Neutrophil (primary cell): Measurements from ENCODE around the gene GNA12.

Experiments used
- H3K27ac ChIP-seq: fragments of 200-600 bp; sonication (generic); 2 replicates; pipeline ENCODE4 v1.5.1; 2016; ENCODE audit warnings: mild to moderate bottlenecking, moderate library complexity
- H3K27me3 ChIP-seq: fragments of 200-600 bp; sonication (generic); 2 replicates; pipeline ENCODE4 v1.6.0; 2016; ENCODE audit warnings: mild to moderate bottlenecking
- H3K36me3 ChIP-seq: fragments of 200-600 bp; sonication (generic); 2 replicates; pipeline ENCODE4 v1.5.1; 2017
- H3K4me1 ChIP-seq, 2 experiments: fragments of 200-600 bp in 1 of 2; sonication (generic) in 1 of 2; 1 replicate in 1 of 2; 2 replicates in 1 of 2; pipeline versions ENCODE4 v1.5.1 to v1.6.1; 2013 to 2016; ENCODE audit warnings: low read depth in 1 of 2, low read length in 1 of 2, mild to moderate bottlenecking in 1 of 2, moderate library complexity in 1 of 2; ENCODE audit not compliant: control insufficient read depth in 1 of 2, insufficient read depth in 1 of 2
- H3K4me3 ChIP-seq, 2 experiments: fragments of 200-600 bp in 1 of 2; sonication (generic) in 1 of 2; 1 replicate in 1 of 2; 2 replicates in 1 of 2; pipeline ENCODE4 v1.5.1; 2013 to 2016; ENCODE audit warnings: low read depth in 1 of 2, low read length in 1 of 2, mild to moderate bottlenecking in 1 of 2, moderate library complexity in 1 of 2
- H3K9me3 ChIP-seq: fragments of 200-600 bp; sonication (generic); 2 replicates; pipeline ENCODE4 v1.5.1; 2016
- CTCF ChIP-seq: fragments of 200-600 bp; sonication (generic); IDR thresholded peaks from 2 replicates; pipeline ENCODE4 v1.5.1; 2016; ENCODE audit warnings: antibody characterized with exemption

The GNA12 gene

GRCh38 chr7:2886391-2886790 is 42.3 kb upstream of the GNA12 start:
- no peaks in the 10 kb centered on the region for H3K9me3 ChIP-seq
- H3K27me3 ChIP-seq: peaks cover 15% of the 10 kb centered on the region
- TF ChIP-seq CTCF: no peak
- no peaks in the 10 kb centered on the region for H3K4me1 ChIP-seq
- H3K4me3 ChIP-seq: no peak overlapping the region
- H3K27ac ChIP-seq: no peak overlapping the region
- no peaks in the 10 kb centered on the region for H3K36me3 ChIP-seq

- peaks cover 15% of the 10 kb centered on the region for H3K27me3 ChIP-seq
- no peak overlapping the region for H3K4me3 ChIP-seq
- H3K36me3 ChIP-seq: no peaks in the 10 kb centered on the region
- TF ChIP-seq CTCF: no peak
- no peaks in the 10 kb centered on the region for H3K9me3 ChIP-seq
- H3K4me1 ChIP-seq: peaks cover 0 to under 1% of the 10 kb centered on the region in 2 experiments
- H3K27ac ChIP-seq: no peak overlapping the region
These were observed 40.1 kb upstream of the GNA12 start for GRCh38 chr7:2884161-2884560.

GRCh38 chr7:2883101-2883500 is 39.0 kb upstream of the GNA12 start:
- H3K4me3 ChIP-seq: no peak overlapping the region
- no peaks in the 10 kb centered on the region for H3K36me3 ChIP-seq
- peaks cover 5 to 6% of the 10 kb centered on the region in 2 experiments for H3K4me1 ChIP-seq
- TF ChIP-seq CTCF: no peak
- H3K27ac ChIP-seq: no peak overlapping the region
- no peaks in the 10 kb centered on the region for H3K9me3 ChIP-seq
- peaks cover 15% of the 10 kb centered on the region for H3K27me3 ChIP-seq

- TF ChIP-seq CTCF: no peak
- peaks cover 15% of the 10 kb centered on the region for H3K27me3 ChIP-seq
- H3K27ac ChIP-seq: no peak overlapping the region
- H3K4me3 ChIP-seq: no peak overlapping the region
- H3K36me3 ChIP-seq: no peaks in the 10 kb centered on the region
- H3K4me1 ChIP-seq: peaks cover 5 to 6% of the 10 kb centered on the region in 2 experiments
- no peaks in the 10 kb centered on the region for H3K9me3 ChIP-seq
These were observed 38.0 kb upstream of the GNA12 start for GRCh38 chr7:2882111-2882510.

- peaks cover 15% of the 10 kb centered on the region for H3K27me3 ChIP-seq
- H3K4me3 ChIP-seq: no peak overlapping the region
- TF ChIP-seq CTCF: no peak
- peaks cover 5 to 6% of the 10 kb centered on the region in 2 experiments for H3K4me1 ChIP-seq
- H3K9me3 ChIP-seq: no peaks in the 10 kb centered on the region
- no peaks in the 10 kb centered on the region for H3K36me3 ChIP-seq
- H3K27ac ChIP-seq: no peak overlapping the region
These were observed 36.9 kb upstream of the GNA12 start for GRCh38 chr7:2880874-2881533.
